Omental fat pad (tissue), 4 donors: ENCODE data around the gene HMCN2. TPM values are rescaled to one million over a fixed set of nuclear protein-coding genes. Genes with fewer than 3 reads are reported as not detected.

ENCODE experiments used
- ATAC-seq: fragments of 150-250 bp; one replicate; pipeline ENCODE4 v1.9.1; 2016; ENCODE audit warnings: mild to moderate bottlenecking, moderate library complexity; ENCODE audit not compliant: low FRiP score
- DNase-seq: peaks from one replicate; pipeline ENCODE4 v3.0.0-alpha.2; 2019; ENCODE audit warnings: low spot score
- CTCF ChIP-seq, 3 donors: fragments of 450-650 bp; IDR thresholded peaks; one replicate each; pipeline ENCODE4 v1.5.1; 2016 to 2017; ENCODE audit warnings: antibody characterized with exemption in 3 of 3, mild to moderate bottlenecking in 3 of 3, moderate library complexity in 2 of 3
- total RNA-seq, 4 donors: library from RNA; depleted of rRNA; stranded (reverse); fragments of >200 nt; gene quantifications; one replicate each; pipeline ENCODE4 v1.1.0, GENCODE V29; 2016

Gene HMCN2
- total RNA-seq, 4 donors from 2014 or later = 0.19 to 5.8 (median 0.75) TPM

- no peak for TF ChIP-seq CTCF (IDR thresholded peaks at IDR 0.05)
- ATAC-seq = no peak
Measured at GRCh38 chr9:130438382-130438981, 172.9 kb downstream of the HMCN2 start.

GRCh38 chr9:130441031-130441430, 175.5 kb downstream of the HMCN2 start:
- DNase-seq = no peak
- no peak for TF ChIP-seq CTCF (IDR thresholded peaks at IDR 0.05)
- no peak for ATAC-seq

More at GRCh38 chr9:130438382-130438981, 172.9 kb downstream of the HMCN2 start:
- no peak for DNase-seq

DNA sequence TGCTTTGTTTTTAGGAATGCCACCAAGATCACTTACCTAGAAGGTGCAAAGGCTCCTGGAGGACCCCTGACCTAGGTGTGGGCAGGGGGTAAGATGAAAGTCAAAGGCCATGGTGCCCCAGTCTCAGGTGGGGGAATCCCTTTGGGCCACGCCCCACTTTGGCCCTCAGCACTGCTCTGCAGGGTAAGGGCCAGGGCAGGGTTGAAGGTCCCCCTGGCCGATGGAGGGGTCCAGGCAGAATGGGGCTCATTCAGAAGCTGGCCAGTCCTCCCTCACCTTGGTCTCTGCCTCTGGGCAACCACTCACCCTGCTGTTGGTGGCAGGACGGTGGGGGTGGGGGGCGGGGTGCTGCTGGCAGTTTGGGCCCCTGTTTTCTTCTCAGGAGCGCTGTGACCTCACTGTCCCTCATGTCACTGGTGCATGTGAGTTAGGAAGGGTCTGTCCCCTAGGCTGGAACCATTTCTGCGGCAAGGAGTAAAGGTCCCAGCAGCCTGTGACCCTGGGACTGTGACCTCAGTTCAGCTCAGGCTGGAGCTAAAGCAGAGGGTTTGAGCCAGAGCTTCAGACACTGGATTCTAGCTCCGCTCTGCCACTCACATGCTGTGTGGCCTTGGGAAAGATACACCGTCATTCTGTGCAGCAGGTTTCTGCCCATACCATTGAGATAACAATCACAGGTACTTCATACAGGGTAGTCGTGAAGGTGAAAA, 177.3 kb downstream of the HMCN2 start:
- no peak for ATAC-seq
- DNase-seq = no peak
- TF ChIP-seq CTCF (IDR thresholded peaks at IDR 0.05) = no peak

DNA sequence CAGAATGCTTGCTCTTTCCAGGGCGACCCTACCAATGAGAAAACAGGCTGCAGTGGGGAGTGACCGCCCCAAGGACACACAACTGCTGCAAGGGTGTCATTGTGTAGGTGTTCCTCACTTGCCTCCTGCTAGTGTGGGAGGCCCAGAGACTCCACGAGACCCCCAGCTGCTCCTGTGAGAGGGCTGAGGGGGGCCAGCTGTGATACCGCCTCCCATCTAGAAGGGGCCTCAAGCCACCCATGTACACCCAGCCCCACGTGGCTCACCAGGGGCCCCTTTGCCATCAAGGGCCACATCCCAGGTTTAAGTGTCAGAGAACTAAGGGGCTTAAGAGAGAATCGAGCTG, 177.9 kb downstream of the HMCN2 start:
- DNase-seq = no peak

GRCh38 chr9:130443840-130444492, 178.4 kb downstream of the HMCN2 start:
- no peak for DNase-seq
- ATAC-seq = no peak
- TF ChIP-seq CTCF (IDR thresholded peaks at IDR 0.05) = no peak

More for the DNA sequence above, 177.9 kb downstream of the HMCN2 start:
- ATAC-seq = no peak
- TF ChIP-seq CTCF (IDR thresholded peaks at IDR 0.05) = no peak

DNA sequence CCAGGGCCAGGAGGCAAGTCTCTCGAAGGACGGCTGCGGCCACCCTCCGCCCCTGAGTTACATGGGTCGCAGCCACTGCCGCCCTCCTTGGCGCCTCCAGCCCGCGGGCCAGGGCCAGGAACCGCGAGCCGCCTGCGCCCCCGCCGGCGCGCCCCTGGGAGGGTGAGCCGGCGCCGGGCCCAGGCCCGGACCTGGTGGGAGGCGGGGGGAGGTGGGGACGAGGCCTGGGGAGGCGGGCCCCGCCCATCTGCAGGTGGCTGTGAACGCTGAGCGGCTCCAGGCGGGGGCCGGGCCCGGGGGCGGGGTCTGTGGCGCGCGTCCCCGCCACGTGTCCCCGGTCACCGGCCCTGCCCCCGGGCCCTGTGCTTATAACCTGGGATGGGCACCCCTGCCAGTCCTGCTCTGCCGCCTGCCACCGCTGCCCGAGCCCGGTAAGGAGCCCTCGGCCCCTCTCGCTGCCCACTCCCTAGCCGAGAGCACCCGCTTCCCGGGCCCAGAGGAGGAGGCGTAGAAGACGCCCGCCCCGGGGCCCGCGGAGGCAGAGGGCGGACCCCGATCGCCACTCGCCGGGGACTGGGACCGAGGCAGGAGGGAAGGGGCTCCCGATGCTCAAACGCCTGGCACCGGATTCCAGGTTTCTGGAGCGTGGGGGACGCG, 179.1 kb downstream of the HMCN2 start, which contains the start of gene ASS1:
TSS of gene ASS1 (plus strand) at position 397 of the 657 bp plus-strand sequence. CDS start 7,268 bp downstream, outside the sequence.
- ATAC-seq (peak; percentile 22), DNase-seq (no peak)
- TF ChIP-seq CTCF (IDR thresholded peaks at IDR 0.05) = no peak
